Psoas muscle (tissue), 8 donors: ENCODE measurements around the gene ESD. TPM values are rescaled to one million over a fixed set of nuclear protein-coding genes. Genes with fewer than 3 reads are reported as not detected.

Experiments used
- ATAC-seq, 4 donors: fragments of 200-7000 bp; cut with Tn5 transposase; one replicate each; pipeline ENCODE4 v1.9.1; 2020; ENCODE audit warnings: moderate library complexity in 3 of 4, mild to moderate bottlenecking in 2 of 4
- DNase-seq, 2 donors: peaks; one replicate each; pipeline ENCODE4 v3.0.0-alpha.2; 2020
- H3K27ac ChIP-seq: fragments of 200-600 bp; one replicate; pipeline ENCODE4 v1.8.0; 2022
- H3K27me3 ChIP-seq, 3 donors: fragments of 200-600 bp in 1 of 3; one replicate each; pipeline versions ENCODE4 v1.6.1 to v1.8.0; 2013 to 2022; ENCODE audit warnings: low read length in 2 of 3, mild to moderate bottlenecking in 2 of 3, moderate library complexity in 1 of 3; ENCODE audit not compliant: insufficient read depth in 3 of 3
- H3K36me3 ChIP-seq, 2 donors: fragments of 200-600 bp in 1 of 2; one replicate each; pipeline versions ENCODE4 v1.6.1 to v1.8.0; 2013 to 2022; ENCODE audit warnings: low read depth in 1 of 2, mild to moderate bottlenecking in 1 of 2, moderate library complexity in 1 of 2; ENCODE audit not compliant: insufficient read depth in 1 of 2
- H3K4me1 ChIP-seq: fragments of 200-600 bp; one replicate; pipeline ENCODE4 v1.8.0; 2022
- H3K4me3 ChIP-seq: fragments of 200-600 bp; one replicate; pipeline ENCODE4 v1.8.0; 2022; ENCODE audit warnings: mild to moderate bottlenecking
- H3K9me3 ChIP-seq: fragments of 200-600 bp; one replicate; pipeline ENCODE4 v1.8.0; 2022
- WGBS, 3 donors: extraction: QIAGEN DNeasy Blood & Tissue Kit; methylation state at CpG; one replicate each; pipeline versions ENCODE4 v1.1.6 to v1.1.7; 2013; 5-methylcytosine and 5-hydroxymethylcytosine counted together
- intact Hi-C, 2 donors: fragments of 100-400 bp; cut with DNase I; formaldehyde crosslinking; loops; one replicate each; pipeline versions ENCODE4 v1.11.0 to v1.14.2; 2022
- polyA plus RNA-seq, 3 donors: library from polyadenylated mRNA; stranded (reverse); fragments of 200-250 nt; gene quantifications; one replicate each; pipeline ENCODE4 v1.2.3, GENCODE V29; 2013
- total RNA-seq, 4 donors: library from RNA; stranded (reverse); fragmentation: NEBNext Ultra II Directional in 2 of 4; extraction: Animal tissue kit (Norgen Biotek cat#: 25700) in 2 of 4; gene quantifications; one replicate each; pipeline versions ENCODE4 v1.2.1 to v1.2.4, GENCODE V29; 2021 to 2023
- TF ChIP-seq, protein P1 (sequence below): fragments of 200-600 bp; IDR thresholded peaks from one replicate; pipeline ENCODE4 v1.8.0; 2022; ENCODE audit warnings: antibody characterized with exemption
- donor health status: healthy with polysubstance abuse.
- donor health status: DM: no; HTN: no; CAD: no; lungs with moderate emphysema.
- donor health status: Bipolar disorder and iron deficiency.
- donor health status: healthy.
- donor health status: DM: yes; HTN: yes; CAD: no.
- donor health status: DM: no; HTN: no; CAD: no.
- donor health status: DM: no; HTN: no; CAD: no.
- donor health status: DM: yes; HTN: yes; CAD: no.

The ESD gene
- total and polyA plus RNA-seq, 7 donors = 70.6 to 122 (median 84.7) TPM

DNA sequence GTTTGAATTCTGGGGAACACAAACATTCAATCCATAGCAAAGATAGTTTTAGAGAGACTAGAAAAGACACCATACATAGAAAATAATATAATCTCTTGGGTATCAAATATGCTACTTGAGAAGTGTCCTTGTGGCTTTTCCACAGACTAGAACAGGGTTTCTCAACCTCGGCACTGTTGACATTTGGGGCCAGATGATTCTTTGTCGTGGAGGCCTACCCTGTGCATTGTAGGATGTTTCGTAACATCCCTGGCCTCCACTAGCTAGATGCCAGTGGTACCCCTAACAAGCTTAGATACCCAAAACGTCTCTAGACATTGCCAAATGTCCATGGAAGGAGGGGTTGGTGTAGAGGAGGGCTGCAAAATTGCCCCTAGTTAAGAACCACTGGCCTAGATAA lies 2.2 kb upstream of the ESD start:
- Histone ChIP-seq H3K4me1 (peaks cover 26% of the 10 kb centered on the region), H3K9me3 (no peaks in the 10 kb centered on the region), H3K27me3 (no peaks in the 10 kb centered on the region), H3K4me3 (no peak overlapping the region), H3K36me3 (no peaks in the 10 kb centered on the region), H3K27ac (no peak overlapping the region)
- intact Hi-C loops = no loop called here
- TF ChIP-seq, protein P1, sequence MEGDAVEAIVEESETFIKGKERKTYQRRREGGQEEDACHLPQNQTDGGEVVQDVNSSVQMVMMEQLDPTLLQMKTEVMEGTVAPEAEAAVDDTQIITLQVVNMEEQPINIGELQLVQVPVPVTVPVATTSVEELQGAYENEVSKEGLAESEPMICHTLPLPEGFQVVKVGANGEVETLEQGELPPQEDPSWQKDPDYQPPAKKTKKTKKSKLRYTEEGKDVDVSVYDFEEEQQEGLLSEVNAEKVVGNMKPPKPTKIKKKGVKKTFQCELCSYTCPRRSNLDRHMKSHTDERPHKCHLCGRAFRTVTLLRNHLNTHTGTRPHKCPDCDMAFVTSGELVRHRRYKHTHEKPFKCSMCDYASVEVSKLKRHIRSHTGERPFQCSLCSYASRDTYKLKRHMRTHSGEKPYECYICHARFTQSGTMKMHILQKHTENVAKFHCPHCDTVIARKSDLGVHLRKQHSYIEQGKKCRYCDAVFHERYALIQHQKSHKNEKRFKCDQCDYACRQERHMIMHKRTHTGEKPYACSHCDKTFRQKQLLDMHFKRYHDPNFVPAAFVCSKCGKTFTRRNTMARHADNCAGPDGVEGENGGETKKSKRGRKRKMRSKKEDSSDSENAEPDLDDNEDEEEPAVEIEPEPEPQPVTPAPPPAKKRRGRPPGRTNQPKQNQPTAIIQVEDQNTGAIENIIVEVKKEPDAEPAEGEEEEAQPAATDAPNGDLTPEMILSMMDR = no peak
- ATAC-seq (no peak), DNase-seq (no peak)
- WGBS, 3 donors = 83 to 93% (median 87%) methylated on average over 4 of the region's 4 CpGs

DNA sequence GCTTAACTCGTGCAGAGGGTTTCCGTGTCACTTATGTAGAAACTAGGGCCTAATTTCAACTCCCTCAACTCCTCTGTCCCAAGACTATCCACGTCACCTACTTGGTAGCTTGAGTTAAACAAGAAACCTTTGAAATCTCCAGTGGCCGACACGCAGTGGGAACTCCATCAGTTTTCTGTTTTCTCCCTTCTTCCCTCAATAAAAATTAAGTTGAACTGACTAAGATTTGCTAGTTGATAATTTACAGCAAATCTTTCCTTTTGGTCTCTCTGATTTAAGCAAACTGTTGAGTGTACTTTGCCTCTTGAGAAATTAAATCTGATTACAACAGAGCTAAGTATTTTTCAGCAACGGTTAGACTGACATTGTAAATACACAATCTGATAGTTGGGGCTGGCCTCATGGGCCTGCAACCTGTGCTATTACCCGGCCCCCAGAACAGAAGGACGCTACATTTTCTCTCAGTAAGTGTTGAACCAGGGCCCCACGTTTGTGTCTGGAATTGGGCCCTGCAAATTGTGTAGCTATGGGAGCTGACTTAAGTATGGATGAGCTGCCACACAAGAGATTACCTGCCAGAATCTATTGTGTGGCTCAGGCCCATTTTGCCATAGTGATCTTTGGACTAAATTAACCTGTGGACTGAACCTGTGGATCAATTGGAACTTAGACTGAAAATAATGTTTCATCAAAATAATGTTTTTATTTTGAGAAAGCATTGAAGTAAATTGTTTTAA lies 708 bp upstream of the ESD start:
- Histone ChIP-seq H3K36me3 (peaks cover 0 to 6% of the 10 kb centered on the region in 2 donors), H3K9me3 (no peaks in the 10 kb centered on the region), H3K27ac (peak overlapping the region; percentile 87), H3K4me3 (peak overlapping the region; percentile 96), H3K4me1 (peaks cover 30% of the 10 kb centered on the region), H3K27me3 (no peaks in the 10 kb centered on the region)
- intact Hi-C loops = no loop called here
- TF ChIP-seq, protein P1 = no peak
- no peak for DNase-seq
- ATAC-seq = no peak
- WGBS, 3 donors = 37 to 57% (median 43%) methylated on average over 9 of the region's 9 CpGs

DNA sequence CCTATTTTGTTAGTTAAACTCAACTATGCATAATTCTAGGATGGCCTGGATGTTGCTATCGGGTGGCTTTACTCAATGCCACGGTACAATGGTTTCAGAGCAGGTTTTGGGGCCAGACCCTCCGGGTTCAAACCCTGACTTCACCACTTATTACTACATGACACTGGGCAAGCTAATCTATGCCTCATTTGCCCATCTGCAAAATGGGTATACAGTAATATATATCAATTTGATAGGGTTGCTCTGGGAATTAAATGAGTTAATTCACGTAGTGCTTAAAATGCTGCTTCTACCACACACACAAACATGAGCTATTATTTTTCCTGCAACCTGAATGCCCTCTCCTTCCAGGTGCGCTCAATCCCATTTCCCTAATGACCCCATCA lies 839 bp downstream of the ESD start:
- peaks cover 0 to 18% of the 10 kb centered on the region in 2 donors for H3K36me3 ChIP-seq
- ATAC-seq = no peak
- intact Hi-C loops = no loop called here
- H3K27me3 ChIP-seq = no peaks in the 10 kb centered on the region
- DNase-seq = no peak
- H3K4me3 ChIP-seq = peak overlapping the region; percentile 96
- H3K4me1 ChIP-seq = peaks cover 30% of the 10 kb centered on the region
- no peaks in the 10 kb centered on the region for H3K9me3 ChIP-seq
- H3K27ac ChIP-seq = peak overlapping the region; percentile 87
- TF ChIP-seq, protein P1 = no peak
- WGBS, 3 donors = 31 to 50% (median 44%) methylated on average over 5 of the region's 5 CpGs

DNA sequence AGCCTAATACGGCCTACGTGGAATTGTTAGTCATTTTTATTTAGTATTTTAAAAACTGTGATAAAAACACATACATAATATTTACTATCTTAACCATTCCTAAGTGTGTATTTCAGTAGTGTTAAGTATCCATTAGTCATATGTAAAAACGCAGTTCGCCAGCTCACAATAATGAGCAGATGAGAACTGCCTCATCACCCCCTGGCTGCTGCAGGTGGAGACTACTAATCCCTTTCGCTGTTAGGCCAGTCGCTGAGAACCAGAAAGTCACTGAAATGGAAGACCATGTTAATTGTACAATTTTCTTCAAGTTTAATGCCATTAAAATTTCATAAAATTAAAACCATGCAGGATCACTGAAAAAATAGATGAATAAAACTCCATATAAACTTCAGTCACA lies 1.6 kb downstream of the ESD start:
- H3K4me1 ChIP-seq = peaks cover 30% of the 10 kb centered on the region
- H3K4me3 ChIP-seq = peak overlapping the region; percentile 96
- TF ChIP-seq, protein P1 = no peak
- no peak for ATAC-seq
- no peaks in the 10 kb centered on the region for H3K27me3 ChIP-seq
- intact Hi-C loops = no loop called here
- H3K9me3 ChIP-seq = no peaks in the 10 kb centered on the region
- 79 to 89% (median 81%) methylated on average over 6 of the region's 6 CpGs for WGBS, 3 donors
- peaks cover 0 to 26% of the 10 kb centered on the region in 2 donors for H3K36me3 ChIP-seq
- no peak for DNase-seq
- H3K27ac ChIP-seq = no peak overlapping the region

DNA sequence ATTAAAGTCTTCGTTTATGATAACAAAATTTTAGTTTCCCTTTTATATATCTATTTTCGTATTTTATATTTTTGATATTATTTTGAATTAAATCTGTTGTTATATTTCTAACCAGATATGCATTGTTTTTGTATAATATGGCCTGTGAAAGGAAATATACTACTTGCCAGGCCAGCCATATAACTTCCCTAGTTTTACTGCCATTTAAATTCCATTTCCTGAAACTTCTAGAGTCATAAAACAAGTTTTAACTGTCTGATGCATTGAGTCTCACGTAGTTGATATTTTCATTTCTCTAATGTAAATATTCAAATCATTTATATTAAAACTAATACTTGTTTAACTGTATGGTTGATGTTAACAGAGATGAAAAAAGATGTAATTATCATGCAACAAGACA lies 13.5 kb downstream of the ESD start:
- peaks cover 5 to 100% of the 10 kb centered on the region in 2 donors for H3K36me3 ChIP-seq
- H3K27ac ChIP-seq = no peak overlapping the region
- no peaks in the 10 kb centered on the region for H3K4me1 ChIP-seq
- H3K27me3 ChIP-seq = no peaks in the 10 kb centered on the region
- no peaks in the 10 kb centered on the region for H3K9me3 ChIP-seq
- DNase-seq (no peak), ATAC-seq (no peak)
- no peak overlapping the region for H3K4me3 ChIP-seq
- 93 to 97% (median 94%) methylated on average over 3 of the region's 3 CpGs for WGBS, 3 donors
- TF ChIP-seq, protein P1 = no peak
- intact Hi-C loops = no loop called here
